NK-92 (cell line): ENCODE results near the gene TIMELESS.
"Not testable (repeated sequence)": the region's sequence is repeated elsewhere in the genome, so short reads cannot be mapped to it uniquely, and the experiment has no call there.

Experiments
- DNase-seq: peaks from one replicate; lab custom pipeline; 2025; ENCODE audit not compliant: unreplicated experiment; lab: John Stamatoyannopoulos, UW

The TIMELESS gene, protein sequence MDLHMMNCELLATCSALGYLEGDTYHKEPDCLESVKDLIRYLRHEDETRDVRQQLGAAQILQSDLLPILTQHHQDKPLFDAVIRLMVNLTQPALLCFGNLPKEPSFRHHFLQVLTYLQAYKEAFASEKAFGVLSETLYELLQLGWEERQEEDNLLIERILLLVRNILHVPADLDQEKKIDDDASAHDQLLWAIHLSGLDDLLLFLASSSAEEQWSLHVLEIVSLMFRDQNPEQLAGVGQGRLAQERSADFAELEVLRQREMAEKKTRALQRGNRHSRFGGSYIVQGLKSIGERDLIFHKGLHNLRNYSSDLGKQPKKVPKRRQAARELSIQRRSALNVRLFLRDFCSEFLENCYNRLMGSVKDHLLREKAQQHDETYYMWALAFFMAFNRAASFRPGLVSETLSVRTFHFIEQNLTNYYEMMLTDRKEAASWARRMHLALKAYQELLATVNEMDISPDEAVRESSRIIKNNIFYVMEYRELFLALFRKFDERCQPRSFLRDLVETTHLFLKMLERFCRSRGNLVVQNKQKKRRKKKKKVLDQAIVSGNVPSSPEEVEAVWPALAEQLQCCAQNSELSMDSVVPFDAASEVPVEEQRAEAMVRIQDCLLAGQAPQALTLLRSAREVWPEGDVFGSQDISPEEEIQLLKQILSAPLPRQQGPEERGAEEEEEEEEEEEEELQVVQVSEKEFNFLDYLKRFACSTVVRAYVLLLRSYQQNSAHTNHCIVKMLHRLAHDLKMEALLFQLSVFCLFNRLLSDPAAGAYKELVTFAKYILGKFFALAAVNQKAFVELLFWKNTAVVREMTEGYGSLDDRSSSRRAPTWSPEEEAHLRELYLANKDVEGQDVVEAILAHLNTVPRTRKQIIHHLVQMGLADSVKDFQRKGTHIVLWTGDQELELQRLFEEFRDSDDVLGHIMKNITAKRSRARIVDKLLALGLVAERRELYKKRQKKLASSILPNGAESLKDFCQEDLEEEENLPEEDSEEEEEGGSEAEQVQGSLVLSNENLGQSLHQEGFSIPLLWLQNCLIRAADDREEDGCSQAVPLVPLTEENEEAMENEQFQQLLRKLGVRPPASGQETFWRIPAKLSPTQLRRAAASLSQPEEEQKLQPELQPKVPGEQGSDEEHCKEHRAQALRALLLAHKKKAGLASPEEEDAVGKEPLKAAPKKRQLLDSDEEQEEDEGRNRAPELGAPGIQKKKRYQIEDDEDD

DNA sequence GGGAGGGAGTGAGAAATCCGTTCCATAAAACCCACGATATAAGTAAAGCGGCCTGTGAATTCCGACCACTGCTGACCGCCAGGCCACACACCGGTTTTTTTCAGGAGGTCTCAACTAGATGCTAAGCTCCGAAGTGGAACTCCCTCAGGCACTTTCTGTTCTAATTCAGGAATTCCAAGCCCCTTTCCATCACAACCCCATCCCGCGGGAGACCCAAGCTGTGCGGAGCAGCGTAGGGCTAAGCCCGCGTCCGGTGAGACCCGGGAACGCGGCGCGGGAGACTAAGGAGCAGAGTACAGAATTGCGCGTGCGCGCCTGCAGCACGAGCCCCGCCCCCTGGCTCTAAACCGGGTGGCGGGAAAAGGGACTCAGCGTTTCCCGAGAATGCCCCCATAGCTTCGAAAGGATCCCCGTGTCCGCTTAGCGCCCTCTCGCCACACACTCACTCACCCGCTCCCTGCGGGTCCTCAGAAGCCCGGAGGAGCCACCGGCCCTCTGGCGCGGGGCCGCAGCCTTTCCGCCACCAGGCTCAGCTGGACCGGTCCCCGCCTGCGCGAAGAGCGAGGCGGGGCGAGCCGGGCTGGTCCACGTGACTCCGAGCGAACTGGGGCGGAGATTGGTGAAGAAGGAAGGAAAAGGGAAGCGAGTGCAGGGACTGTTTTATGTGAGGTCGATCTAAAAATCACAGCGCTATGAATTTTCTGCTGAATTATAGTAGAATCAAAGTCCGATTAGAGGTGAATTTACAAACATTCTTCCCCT is at the start of gene TIMELESS:
Gene TIMELESS, minus strand, starts transcription at position 567 of the 762 bp plus-strand sequence. CDS start 15,256 bp downstream, outside the sequence.
- DNase-seq, result no peak

DNA sequence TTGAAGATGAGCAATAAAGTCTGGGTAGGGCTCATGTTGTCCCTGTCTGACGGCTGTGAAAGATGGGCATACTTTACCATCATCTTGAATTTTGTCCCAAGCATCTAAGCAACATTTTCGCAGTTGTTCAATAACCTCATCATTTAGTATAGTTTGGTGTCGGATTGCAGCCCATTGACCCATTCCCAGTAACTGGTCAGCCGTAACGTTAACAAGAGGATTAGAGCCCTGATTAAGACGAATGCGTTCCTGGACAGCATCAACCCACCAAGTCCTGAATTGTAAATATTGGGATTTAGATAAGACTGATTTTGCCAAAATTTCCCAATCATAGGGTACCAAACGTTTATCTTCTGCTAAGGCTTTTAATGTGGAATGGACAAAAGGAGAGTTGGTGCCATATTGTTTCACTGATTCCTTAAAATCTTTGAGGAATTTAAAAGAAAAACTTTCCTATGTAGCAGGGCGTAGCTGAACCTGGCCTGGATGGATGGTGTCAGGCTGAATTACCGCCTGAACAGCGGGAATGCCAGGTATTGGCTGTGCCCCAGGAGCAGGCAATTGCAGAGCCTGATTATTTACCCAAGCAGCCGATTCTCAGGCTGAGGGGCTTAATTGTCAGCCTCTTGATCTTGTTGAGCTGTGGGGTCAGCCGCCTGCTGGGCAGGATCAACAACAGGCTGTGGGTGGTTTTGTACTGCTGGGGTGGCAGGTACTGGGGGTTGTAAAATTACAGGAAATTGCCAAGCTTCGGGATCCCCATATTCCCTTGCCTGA is 49.1 kb upstream of the TIMELESS start:
- DNase-seq, result not testable (repeated sequence)

DNA sequence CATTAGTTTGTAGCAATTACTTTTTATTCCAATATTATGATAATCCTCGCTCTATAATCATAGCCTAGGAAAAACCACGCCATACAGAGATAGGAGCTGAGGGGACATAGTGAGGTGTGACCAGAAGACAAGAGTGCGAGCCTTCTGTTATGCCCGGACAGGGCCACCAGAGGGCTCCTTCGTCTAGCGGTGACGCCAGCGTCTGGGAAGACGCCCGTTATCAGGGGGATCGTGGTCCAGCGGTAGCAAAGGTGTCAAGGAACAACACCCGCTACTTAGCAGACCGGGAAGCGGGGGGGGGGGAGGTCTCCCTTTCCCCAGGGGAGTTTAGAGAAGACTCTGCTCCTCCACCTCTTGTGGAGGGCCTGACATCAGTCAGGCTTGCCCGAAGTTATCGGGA is 47.5 kb upstream of the TIMELESS start:
- DNase-seq, result not testable (repeated sequence)

DNA sequence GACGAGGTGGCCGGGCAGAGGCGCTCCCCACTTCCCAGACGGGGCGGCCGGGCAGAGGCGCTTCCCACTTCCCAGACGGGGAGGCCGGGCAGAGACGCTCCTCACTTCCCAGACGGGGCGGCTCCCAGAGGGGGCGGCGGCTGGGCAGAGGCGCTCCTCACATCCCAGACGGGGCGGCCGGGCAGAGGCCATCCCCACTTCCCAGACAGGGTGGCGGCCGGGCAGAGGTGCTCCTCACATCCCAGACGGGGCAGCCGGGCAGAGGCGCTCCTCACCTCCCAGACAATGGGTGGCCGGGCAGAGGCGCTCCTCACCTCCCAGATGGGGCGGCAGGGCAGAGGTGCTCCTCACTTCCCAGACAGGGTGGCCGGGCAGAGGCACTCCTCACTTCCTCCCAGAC is 45.3 kb upstream of the TIMELESS start:
- not testable (repeated sequence) for DNase-seq

DNA sequence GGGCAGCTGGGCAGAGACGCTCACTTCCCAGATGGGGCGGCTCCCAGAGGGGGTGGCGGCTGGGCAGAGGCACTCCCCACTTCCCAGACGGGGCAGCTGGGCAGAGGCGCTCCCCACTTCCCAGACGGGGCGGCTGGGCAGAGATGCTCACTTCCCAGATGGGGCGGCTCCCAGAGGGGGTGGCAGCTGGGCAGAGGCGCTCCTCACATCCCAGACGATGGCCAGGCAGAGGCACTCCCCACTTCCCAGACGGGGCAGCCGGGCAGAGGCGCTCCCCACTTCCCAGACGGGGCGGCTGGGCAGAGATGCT is 44.8 kb upstream of the TIMELESS start:
- not testable (repeated sequence) for DNase-seq

DNA sequence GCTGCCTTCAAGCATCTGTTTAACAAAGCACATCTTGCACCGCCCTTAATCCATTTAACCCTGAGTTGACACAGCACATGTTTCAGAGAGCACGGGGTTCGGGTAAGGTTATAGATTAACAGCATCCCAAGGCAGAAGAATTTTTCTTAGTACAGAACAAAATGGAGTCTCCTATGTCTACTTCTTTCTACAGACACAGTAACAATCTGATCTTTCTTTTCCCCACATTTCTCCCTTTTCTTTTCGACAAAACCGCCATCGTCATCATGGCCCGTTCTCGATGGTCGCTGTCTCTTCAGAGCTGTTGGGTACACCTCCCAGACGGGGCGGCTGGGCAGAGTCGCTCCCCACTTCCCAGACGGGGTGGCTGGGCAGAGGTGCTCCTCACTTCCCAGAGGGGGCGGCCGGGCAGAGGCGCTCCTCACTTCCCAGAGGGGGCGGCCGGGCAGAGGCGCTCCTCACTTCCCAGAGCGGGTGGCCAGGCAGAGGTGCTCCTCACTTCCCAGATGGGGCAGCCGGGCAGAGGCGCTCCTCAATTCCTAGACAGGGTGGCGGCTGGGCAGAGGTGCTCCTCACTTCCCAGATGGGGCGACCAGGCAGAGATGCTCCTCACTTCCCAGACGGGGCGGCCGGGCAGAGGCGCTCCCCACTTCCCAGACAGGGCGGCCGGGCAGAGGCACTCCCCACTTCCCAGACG is 44.3 kb upstream of the TIMELESS start:
- DNase-seq, result not testable (repeated sequence)

DNA sequence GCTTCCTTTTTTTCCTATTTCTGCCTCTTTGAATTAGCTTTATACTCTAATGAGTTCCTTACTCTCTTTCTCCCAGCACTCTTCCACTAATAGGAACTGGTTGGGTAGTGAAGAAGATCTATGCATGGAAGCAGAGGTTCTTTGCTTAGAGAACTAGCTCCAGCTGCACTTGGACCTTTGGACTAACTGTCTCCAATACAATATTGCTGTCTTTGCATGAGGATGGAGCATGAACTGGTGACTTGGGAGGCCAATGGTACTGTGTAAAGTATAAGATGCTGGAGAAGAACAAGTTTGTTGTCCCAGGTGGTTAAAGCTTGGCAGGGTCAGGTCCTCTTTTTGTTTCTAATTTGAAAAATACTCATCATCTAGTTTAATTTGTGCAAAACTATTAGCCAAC is 41.1 kb upstream of the TIMELESS start:
- no peak for DNase-seq

DNA sequence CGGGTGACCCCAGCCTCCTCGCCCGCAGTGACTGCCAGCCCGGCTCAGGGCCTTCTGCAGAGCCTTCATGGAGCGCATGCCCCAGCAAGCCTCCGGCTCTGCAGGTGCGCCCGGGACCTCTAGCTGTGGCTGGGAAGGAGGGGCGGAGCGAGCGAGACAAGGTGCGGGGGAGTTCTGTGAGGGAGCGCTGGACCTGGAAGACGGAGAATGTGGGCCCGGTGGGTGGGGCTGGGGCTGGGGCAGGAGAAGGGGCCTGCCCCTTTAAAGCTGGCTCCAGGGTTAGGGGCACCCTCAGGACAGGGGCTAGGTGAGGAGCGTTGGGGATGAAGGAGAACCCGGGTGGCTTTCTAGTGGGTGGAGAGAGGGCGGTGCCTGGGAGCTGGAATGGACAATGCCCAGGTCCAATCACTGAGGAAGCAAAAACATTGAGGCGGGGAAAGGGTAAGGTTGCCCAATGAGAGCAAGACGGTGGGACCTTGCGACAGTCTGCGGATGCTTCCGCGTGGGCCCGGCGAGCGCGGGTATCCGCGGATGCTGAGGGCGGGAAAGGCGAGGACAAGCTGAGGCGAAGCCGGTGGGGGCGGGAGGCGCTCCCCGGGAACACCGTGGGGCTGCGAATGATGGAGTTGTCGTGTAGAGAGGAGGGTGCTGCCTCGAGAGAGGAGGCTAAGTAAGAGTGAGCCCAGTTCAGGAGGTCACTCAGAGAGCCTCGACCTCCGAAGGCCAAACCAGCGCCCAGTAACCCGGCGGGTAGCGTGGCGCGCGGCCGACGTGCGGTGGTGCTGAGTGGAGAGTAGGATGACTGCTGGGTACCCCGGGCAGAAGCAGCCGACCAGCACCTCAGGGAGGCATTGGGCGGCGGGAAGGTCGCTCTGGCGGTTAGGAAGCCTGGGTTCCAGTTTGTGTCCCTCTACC is 39.1 kb upstream of the TIMELESS start, which contains the start of gene GLS2:
Gene GLS2, minus strand, starts transcription at position 121 of the 915 bp plus-strand sequence. Its CDS starts 43 bp downstream, at position 78.
- no peak for DNase-seq

DNA sequence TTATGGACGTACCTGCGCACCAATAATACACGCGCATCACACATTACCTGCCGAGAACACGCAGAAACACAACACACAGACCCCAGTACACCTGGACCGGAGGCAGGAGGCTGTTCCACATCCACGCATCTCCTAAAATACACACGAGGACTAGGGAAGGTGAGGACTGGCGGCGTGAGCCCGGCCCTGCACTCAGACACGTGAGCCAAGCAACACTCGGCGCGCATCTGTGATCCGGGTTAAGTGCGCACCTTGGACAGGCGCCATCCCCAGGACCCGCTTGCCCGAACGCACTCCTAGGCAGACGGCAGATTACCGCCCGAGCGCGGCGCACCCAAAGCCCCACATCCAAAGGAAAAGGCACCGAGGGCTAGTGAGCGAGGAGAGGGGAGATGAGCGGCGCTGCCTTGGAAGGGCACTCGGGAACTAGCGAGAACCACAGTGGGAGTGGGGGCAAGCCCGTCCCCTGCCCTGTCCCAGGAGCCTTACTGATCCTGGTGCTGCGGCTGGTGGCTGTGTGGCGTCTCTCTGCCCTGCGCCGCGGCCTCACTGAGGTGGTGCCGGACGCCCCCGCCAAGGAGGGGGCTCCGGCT is 38.3 kb upstream of the TIMELESS start:
- no peak for DNase-seq

DNA sequence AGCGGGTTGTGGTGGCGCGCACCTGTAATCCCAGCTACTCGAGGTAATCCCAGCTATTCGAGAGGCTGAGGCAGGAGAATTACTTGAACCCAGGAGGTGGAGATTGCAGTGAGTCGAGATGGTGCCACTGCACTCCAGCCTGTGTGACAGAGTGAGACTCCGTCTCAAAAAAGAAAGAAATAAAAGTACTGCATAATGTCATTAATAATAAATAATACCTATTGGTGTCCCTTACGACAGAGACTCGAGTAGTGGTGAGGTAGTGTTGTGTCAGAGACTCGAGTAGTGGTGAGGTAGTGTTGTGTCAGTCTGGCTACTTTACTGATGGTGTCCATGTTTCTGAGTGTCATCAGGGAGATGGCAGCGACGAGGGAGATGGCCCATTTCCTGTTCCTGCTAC is 37.5 kb upstream of the TIMELESS start:
- no peak for DNase-seq

DNA sequence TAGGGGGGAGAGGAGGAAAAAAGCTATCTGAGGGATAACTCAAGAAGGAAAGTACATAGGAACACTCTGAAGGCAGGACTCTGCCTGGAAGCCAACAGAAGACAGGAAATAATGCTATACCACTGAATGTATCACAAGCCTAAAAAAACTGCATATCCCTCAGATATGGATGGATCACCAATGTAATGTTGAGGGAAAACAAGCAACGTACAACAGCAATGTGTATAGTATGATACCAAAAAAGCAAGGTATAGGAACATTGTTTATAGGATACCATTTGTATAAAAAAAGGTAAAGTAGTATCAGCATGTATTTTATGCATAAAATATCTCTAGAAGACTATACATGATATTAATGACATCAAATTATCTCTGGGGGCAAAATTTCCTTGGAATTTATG is 35.3 kb upstream of the TIMELESS start:
- DNase-seq, result no peak

DNA sequence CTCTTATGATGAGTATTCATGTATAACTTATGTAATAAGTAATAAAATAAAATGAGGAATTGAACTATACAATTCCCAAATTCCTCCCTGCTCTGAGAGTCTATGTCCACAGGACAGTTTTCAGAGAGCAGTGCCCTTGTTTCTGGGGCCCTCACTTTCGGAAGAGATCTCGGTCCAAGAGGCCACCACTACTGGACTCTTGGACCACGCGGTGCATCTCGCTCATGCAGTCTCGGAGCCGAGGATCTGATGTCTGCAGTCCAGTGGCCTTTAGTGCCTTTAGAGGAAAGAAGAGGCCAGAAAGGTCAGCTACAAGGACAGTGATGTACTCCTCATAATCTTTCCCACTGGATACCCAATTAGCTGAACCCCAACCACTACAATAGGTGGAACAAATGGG is 30.4 kb upstream of the TIMELESS start:
- DNase-seq, result no peak

DNA sequence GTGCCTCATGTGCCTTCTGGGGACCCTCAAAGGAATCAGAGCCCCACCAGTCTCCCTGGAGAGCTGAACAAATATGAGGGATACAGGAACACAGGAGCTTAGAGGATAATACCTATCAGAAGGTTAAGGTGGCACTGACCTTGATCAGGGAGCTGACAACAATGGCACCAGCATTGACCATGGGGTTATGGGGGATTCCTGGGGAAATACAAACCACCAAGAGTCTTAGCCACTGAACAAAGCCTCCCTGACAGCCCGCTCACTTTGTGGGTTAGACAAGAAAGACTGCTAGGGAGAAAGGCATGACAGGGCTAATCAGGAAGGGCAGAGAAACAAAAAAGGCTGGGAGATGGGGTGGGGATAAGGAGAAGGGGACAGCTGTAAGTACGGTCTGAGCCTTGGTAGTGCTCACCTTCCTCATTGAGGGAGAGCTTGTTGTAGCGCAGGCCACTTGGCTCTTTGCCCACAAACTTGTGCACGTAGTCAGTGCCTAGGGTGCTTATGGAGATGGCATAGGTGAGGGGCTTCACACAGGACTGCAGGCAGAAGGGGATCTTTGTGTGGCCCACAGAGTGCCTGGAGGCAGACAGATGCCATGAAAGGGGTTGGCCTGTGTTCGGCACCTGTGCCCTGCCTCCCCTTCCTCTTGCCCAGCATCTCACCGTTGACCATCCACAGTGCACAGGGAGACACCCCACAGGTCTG is 28.4 kb upstream of the TIMELESS start:
- DNase-seq, result no peak

DNA sequence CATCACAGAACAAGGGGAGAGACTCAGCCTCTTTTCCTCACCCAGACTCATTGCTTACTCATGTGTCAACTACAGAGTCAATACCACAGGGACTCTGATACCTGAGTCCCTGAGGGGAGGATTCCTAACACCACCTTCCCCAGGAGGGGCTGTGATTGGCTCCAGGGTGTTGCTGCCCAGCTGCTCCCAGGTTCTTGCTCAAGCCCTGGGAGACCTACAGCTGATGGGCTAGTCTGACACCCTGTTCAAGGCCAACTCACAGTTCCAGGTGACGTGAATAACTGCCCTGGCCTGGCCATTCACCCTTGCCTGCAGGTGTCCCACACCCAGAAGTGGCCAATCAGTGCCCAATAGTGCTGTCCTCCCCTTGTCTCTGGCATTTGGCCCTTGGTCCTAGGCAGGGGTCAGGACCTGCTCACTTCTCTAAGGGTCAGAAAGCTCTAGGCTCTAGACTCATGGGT is 27.8 kb upstream of the TIMELESS start:
- DNase-seq, result no peak

DNA sequence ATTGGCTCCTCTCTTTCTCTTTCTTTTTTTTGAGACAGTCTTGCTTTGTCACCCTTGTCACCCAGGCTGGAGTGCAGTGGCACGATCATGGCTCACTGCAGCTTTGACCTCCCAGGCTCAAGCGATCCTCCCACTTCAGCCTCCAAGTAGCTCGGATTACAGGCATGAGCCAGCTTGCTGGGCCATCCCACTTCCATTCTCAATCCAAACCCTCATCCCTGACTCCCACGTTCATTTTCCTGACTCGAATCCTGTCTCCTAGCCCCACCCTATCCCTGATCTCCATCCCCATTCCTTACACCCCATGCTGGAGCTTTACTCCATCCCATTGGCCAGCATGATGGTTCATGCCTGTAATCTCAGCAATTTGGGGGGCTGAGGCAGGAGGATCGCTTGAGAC is 26.9 kb upstream of the TIMELESS start:
- no peak for DNase-seq

DNA sequence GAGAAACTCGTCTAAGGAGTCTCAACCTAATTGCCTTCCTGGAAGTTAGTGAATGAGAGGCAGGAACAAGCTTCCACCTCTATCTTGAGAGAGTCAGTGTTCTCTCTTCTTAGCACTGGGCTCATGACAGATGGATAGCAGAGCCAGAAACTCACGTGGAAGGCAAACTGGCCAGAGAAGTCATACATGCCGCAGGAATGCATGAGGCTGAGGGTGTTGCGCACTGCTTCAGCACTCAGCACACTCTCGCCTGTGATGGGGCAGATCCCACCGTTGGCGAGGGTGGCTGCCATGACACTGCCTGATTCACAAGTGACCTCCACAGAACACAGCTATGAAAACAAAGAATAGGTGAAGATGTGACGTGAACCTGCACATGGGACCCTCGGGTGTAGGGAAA is 25.2 kb upstream of the TIMELESS start:
- no peak for DNase-seq
